Measurements from ENCODE around the gene TCTA.

DNA sequence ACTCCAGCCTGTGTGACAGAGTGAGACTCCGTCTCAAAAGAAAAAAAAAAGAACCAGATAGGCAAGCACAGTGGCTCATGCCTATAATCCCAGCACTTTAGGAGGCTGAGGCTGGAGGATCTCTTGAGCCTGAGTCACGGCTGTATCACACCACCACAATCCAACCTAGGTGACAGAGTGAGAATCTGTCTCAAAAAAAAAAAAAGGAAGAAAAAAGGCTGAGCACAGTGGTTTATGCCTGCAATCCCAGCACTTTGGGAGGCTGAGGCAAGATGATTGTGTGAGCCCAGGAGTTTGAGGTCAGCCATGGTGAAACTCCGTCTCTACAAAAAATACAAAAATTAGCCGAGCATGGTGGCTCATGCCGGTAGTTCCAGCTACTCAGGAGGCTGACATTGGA lies 22.5 kb downstream of the TCTA start:
- no peak for TF ChIP-seq RFX5 (IDR thresholded peaks at IDR 0.05; ENCODE audit: low read depth, low read length)
- TF ChIP-seq MXI1 (IDR thresholded peaks at IDR 0.05; ENCODE audit: low read depth, low read length) = no peak
- no peak for TF ChIP-seq FOXJ3 (CRISPR knock-in tag; IDR thresholded peaks at IDR 0.05)
- TF ChIP-seq, protein P1, sequence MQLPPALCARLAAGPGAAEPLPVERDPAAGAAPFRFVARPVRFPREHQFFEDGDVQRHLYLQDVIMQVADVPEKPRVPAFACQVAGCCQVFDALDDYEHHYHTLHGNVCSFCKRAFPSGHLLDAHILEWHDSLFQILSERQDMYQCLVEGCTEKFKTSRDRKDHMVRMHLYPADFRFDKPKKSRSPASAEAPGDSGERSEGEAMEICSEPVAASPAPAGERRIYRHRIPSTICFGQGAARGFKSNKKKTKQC (CRISPR knock-in tag; IDR thresholded peaks at IDR 0.05) = no peak
- TF ChIP-seq ZNF174 (CRISPR knock-in tag; IDR thresholded peaks at IDR 0.05) = no peak
- no peak for TF ChIP-seq JUND (IDR thresholded peaks at IDR 0.05; ENCODE audit: borderline replicate concordance, low read depth, low read length)
- no peak for TF ChIP-seq JUND (tag; IDR thresholded peaks at IDR 0.05; ENCODE audit: borderline replicate concordance, low read depth, low read length)
- TF ChIP-seq, protein P2, sequence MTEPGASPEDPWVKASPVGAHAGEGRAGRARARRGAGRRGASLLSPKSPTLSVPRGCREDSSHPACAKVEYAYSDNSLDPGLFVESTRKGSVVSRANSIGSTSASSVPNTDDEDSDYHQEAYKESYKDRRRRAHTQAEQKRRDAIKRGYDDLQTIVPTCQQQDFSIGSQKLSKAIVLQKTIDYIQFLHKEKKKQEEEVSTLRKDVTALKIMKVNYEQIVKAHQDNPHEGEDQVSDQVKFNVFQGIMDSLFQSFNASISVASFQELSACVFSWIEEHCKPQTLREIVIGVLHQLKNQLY (CRISPR knock-in tag; conservative IDR thresholded peaks at IDR 0.05) = no peak
- TF ChIP-seq HDAC6 (IDR thresholded peaks at IDR 0.05; ENCODE audit: low read depth, low read length) = no peak
- TF ChIP-seq ZNF384 (IDR thresholded peaks at IDR 0.05; ENCODE audit: low read depth, low read length) = no peak
- TF ChIP-seq RAD21 (CRISPR knock-in tag; conservative IDR thresholded peaks at IDR 0.05 in 1 of 2, IDR thresholded peaks at IDR 0.05 in 1 of 2) = no peak
- no peak for TF ChIP-seq EGR1 (conservative IDR thresholded peaks at IDR 0.05)

Data from K562 (cell line).